Activated T-cell treated with anti-CD3 and anti-CD28 coated beads, Interleukin-2, amount 50 U/mL, for 24 hours (primary cell): ENCODE measurements around the gene MBOAT1.

Experiments used
- DNase-seq: peaks from one replicate; pipeline ENCODE4 v3.0.0-alpha.2; 2020
- H3K27ac Mint-ChIP-seq: 2 replicates; pipeline ENCODE4 v1.8.0; 2020; ENCODE audit warnings: mild to moderate bottlenecking, mixed read lengths
- H3K27me3 Mint-ChIP-seq: 2 replicates; pipeline ENCODE4 v1.8.0; 2020; ENCODE audit warnings: mixed read lengths
- H3K36me3 Mint-ChIP-seq: 2 replicates; pipeline ENCODE4 v1.8.0; 2020; ENCODE audit warnings: low read depth, mixed read lengths
- H3K4me1 Mint-ChIP-seq: 2 replicates; pipeline ENCODE4 v1.8.0; 2020; ENCODE audit warnings: low read depth, mixed read lengths
- H3K4me3 Mint-ChIP-seq: 2 replicates; pipeline ENCODE4 v1.8.0; 2020; ENCODE audit warnings: mild to moderate bottlenecking, moderate library complexity, mixed read lengths
- H3K9me3 Mint-ChIP-seq: 2 replicates; pipeline ENCODE4 v1.8.0; 2020; ENCODE audit warnings: mixed read lengths

The MBOAT1 gene

DNA sequence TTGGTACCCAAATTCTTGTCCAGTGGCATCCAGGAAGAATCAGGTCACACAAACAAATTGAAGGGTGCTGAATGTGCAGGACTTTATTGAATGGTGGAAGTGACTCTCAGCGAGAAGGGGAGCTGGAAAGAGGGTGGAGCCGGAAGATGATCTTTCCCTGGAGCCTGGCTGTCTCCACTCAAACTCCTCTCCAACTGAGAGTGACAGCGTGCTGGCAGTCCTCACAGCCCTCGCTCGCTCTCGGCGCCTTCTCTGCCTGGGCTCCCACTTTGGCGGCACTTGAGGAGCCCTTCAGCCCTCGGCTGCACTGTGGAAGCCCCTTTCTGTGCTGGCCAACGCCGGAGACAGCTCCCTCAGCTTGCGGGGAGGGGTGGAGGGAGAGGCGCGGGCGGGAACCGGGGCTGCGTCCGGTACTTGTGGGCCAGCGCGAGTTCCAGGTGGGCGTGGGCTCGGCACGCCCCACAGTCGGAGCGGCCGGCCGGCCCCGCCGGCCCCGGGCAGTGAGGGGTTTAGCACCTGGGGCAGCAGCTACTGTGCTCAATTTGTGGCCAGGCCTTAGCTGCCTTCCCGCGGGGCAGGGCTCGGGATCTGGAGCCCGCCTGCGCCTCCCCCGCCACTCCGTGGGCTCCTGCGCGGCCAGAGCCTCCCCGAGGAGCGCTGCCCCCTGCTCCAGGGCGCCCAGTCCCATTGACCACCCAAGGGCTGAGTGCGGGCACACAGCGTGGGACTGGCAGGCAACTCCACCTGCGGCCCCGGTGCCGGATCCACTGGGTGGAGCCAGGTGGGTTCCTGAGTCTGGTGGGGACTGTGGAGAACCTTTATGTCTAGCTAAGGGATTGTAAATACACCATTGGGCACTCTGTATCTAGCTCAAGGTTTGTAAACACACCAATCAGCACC lies 26.7 kb upstream of the MBOAT1 start:
- Mint-ChIP-seq H3K4me3 (no peak overlapping the region), H3K4me1 (peaks cover 8% of the 10 kb centered on the region), H3K9me3 (no peaks in the 10 kb centered on the region), H3K36me3 (no peaks in the 10 kb centered on the region), H3K27me3 (no peaks in the 10 kb centered on the region), H3K27ac (no peak overlapping the region)
- no peak for DNase-seq

DNA sequence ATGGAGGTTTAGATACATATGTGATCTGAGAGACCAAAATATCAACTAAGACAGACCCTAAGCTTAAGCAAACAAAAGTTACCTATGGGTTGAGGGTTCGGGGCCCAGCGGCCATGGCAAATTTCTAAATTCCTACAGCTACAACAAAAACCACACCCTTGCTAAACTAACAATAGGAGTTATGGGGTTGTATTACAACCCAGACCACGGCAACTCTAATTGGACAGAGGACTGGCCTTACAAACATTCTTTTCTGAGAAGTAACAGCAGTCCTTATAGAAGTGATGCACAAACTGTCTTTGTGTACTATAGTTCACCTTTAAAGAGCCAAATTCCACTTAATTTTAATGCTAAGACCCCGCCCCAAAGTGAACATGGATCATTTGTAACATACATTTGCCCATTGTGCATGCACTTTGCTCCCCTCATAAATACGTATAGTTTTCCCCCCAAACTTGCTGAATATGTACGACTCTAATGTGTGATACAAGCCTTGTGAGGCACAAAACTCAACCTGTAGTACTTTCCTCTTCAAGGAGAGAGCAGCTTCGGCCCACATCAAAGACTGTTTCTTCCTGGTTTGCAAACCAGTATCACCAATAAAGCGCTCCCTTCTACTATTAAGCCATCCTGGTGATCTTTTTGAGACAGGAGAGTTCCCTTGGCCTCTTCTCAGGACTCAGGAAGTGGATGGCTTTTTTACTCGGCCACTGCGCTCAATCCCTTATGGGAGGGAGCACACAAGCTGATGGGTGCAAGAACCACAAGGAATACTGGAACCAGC lies 25.6 kb upstream of the MBOAT1 start:
- no peaks in the 10 kb centered on the region for H3K27me3 Mint-ChIP-seq
- H3K4me1 Mint-ChIP-seq, result peaks cover 8% of the 10 kb centered on the region
- no peaks in the 10 kb centered on the region for H3K9me3 Mint-ChIP-seq
- no peak for DNase-seq
- no peaks in the 10 kb centered on the region for H3K36me3 Mint-ChIP-seq
- H3K27ac Mint-ChIP-seq, result no peak overlapping the region
- no peak overlapping the region for H3K4me3 Mint-ChIP-seq

DNA sequence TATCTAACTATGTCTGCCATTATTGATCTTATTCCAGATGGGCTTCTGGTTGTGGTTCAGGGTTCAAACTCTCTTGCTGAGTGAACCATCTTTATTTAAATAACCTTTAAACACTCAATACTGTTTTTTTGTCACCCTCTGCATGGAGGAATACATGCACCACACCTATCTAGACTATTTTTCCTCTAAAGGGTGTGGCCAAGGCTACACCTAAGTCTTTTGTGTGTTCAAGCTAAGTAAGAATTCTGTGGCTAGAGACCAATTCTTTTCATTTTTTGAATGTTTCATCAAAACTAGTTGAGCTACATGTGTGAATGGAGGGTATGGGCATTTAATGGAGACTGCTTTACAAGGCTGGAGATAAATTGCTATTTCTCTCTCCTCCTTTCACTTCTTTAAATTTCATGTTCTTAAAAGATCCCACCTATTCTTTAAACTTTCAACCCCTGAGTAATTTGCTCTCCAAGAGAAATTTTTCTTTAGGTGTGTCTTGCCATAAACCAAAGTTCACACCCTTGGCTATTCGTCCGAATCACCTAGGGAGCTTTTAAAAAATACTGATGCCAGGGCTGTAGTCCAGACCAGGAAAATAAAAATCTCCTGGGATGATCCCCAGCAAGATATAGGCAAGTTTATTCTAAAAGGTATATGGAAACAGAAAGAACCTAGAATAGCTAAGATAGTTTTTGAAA lies 24.8 kb upstream of the MBOAT1 start:
- Mint-ChIP-seq H3K27ac (no peak overlapping the region), H3K36me3 (no peaks in the 10 kb centered on the region), H3K4me3 (no peak overlapping the region), H3K27me3 (no peaks in the 10 kb centered on the region), H3K4me1 (peaks cover 8% of the 10 kb centered on the region), H3K9me3 (no peaks in the 10 kb centered on the region)
- DNase-seq, result no peak

DNA sequence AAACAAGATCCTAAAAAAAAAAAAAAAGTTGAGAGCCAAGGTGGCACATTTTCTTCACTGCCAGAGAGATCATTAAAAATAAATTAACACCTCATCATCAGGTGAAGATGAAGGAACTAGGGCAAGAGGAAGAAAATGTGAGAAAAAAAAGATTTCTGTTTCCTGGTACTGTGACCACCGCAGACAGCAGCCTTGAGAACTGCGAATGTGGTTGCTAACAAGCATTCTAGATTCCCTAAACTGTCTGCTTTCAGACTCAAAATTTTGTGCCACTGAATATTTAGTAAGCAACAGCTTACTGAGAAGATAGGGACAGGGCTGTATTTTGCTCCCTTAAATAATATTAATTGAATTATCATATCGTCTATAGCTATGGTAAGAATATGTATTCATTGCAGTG lies 24.1 kb upstream of the MBOAT1 start:
- Mint-ChIP-seq H3K9me3 (no peaks in the 10 kb centered on the region), H3K27ac (no peak overlapping the region), H3K36me3 (no peaks in the 10 kb centered on the region), H3K4me1 (peaks cover 8% of the 10 kb centered on the region), H3K27me3 (no peaks in the 10 kb centered on the region), H3K4me3 (no peak overlapping the region)
- no peak for DNase-seq

DNA sequence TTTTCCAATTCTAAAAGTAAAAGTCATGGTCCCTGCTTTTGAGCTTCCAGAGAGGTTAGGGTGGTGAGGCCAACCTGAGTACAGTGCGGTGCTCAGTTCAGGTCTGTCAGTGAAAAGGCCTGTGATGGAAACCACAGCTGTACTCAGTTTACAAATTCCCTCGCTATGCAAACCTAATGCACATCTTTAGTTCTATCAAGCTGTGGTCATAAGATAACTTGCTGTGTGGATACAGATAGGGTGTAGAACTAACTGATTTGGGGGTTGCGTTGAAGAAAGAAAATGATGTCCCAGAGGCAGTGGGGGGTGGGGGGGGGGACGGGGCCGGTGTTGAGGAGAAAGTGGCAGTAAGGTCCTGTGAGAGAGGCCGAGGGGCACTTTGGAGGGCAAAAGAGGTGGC lies 22.8 kb upstream of the MBOAT1 start:
- no peak overlapping the region for H3K4me3 Mint-ChIP-seq

DNA sequence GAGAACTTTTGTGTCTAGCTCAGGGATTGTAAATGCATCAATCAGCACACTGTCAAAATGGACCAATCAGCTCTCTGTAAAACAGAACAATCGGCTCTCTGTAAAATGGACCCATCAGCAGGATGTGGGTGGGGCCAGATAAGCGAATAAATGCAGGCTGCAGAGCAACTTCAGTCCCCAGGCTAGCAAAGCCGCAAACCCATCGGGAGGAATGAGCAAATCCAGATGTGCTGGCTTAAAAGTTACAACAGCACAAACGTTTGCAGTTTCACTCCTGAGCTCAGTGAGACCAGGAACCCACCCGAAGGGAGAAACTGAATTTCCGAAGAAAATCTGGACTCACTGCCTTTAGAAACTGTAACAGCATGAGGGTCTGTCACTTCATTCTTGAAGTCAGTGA lies 21.9 kb upstream of the MBOAT1 start:
- H3K27me3 Mint-ChIP-seq, result no peaks in the 10 kb centered on the region
- DNase-seq, result no peak
- H3K4me3 Mint-ChIP-seq, result no peak overlapping the region
- no peaks in the 10 kb centered on the region for H3K36me3 Mint-ChIP-seq
- H3K27ac Mint-ChIP-seq, result no peak overlapping the region
- H3K4me1 Mint-ChIP-seq, result peaks cover 8% of the 10 kb centered on the region
- H3K9me3 Mint-ChIP-seq, result no peaks in the 10 kb centered on the region

More for the DNA sequence above, 22.8 kb upstream of the MBOAT1 start:
- no peak for DNase-seq
- H3K27ac Mint-ChIP-seq, result no peak overlapping the region
- H3K27me3 Mint-ChIP-seq, result no peaks in the 10 kb centered on the region
- H3K36me3 Mint-ChIP-seq, result no peaks in the 10 kb centered on the region
- peaks cover 8% of the 10 kb centered on the region for H3K4me1 Mint-ChIP-seq
- H3K9me3 Mint-ChIP-seq, result no peaks in the 10 kb centered on the region

DNA sequence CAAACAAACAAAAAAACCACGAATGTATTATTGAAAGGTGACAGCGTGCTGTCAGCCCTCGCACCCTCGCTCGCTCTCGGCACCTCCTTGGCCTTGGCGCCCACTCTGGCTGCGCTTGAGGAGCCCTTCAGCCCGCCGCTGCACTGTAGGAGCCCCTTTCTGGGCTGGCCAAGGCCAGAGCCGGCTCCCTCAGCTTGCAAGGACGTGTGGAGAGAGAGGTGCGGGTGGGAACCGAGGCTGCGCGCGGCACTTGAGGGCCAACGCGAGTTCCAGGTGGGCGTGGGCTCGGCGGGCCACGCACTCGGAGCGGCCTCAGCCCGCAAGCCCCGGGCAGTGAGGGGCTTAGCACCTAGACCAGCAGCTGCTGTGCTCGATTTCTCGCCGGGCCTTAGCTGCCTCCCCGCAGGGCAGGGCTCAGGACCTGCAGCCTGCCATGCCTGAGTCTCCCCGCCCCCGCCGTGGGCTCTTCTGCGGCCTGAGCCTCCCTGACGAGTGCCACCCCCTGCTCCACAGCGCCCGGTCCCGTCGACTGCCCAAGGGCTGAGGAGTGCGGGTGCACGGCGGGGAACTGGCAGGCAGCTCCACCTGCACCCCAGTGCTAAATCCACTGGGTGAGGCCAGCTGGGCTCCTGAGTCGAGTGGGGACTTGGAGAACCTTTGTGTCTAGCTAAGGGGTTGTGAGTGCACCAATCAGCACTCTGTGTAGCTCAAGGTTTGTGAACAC lies 20.9 kb upstream of the MBOAT1 start:
- no peak overlapping the region for H3K4me3 Mint-ChIP-seq
- H3K27me3 Mint-ChIP-seq, result no peaks in the 10 kb centered on the region
- H3K4me1 Mint-ChIP-seq, result peaks cover 7% of the 10 kb centered on the region
- H3K36me3 Mint-ChIP-seq, result no peaks in the 10 kb centered on the region
- H3K9me3 Mint-ChIP-seq, result no peaks in the 10 kb centered on the region
- no peak for DNase-seq
- no peak overlapping the region for H3K27ac Mint-ChIP-seq

DNA sequence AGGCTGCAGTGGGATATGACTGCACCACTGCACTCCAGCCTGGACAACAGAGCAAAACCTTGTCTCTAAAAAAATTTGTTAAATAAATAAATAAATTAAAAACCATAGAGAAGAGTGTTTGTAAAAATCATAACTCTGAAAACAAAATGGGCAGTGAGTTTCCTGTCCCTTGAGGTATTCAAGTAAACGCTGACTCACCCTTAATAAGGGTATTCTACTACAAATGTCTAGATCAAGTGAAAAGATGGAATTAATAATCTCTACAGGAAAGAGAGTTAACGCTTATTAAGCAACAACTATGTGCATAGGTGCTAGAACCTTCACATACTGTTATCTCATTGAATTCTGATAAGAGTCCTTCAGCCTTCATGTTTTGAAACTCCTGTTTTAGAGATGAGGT lies 19.9 kb upstream of the MBOAT1 start:
- Mint-ChIP-seq H3K9me3 (no peaks in the 10 kb centered on the region), H3K27me3 (no peaks in the 10 kb centered on the region), H3K4me3 (no peak overlapping the region), H3K4me1 (peaks cover 2% of the 10 kb centered on the region), H3K27ac (no peak overlapping the region), H3K36me3 (no peaks in the 10 kb centered on the region)
- DNase-seq, result no peak

DNA sequence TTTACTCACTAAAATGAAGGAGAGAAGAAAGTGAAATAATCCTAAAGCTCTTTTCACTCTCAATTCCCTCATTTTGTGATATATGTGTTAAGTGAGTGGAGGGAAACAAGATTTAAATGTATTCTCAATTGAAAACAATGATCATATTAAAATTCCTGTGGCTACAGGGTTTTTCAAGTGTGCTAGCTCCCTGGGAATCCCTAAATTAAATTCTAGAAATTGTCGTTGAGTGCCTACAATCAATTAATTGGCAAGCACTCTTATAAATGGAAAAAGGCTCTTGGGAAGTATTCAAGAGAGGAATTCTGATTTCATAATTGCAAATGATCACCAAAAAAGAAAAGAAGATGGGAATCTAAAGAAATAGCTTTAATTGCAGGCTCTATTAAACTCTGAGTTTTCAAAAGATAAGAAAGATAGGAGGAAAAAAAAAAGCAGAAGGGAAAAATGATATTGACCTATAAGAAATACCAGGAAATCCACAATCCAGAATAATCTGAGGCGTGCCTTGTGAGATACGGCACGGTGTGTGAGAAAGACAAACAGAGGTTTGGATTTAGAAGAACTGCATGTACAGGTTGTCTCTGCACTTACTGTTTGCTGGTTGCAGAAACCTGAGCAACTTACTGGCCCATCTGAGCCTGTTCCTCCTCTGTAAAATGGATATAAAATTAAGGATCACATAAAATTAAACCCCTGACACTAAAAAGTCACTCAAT lies 18.3 kb upstream of the MBOAT1 start:
- no peak overlapping the region for H3K27ac Mint-ChIP-seq
- no peaks in the 10 kb centered on the region for H3K36me3 Mint-ChIP-seq
- no peaks in the 10 kb centered on the region for H3K4me1 Mint-ChIP-seq
- H3K27me3 Mint-ChIP-seq, result no peaks in the 10 kb centered on the region
- no peak overlapping the region for H3K4me3 Mint-ChIP-seq
- H3K9me3 Mint-ChIP-seq, result no peaks in the 10 kb centered on the region
- DNase-seq, result no peak

DNA sequence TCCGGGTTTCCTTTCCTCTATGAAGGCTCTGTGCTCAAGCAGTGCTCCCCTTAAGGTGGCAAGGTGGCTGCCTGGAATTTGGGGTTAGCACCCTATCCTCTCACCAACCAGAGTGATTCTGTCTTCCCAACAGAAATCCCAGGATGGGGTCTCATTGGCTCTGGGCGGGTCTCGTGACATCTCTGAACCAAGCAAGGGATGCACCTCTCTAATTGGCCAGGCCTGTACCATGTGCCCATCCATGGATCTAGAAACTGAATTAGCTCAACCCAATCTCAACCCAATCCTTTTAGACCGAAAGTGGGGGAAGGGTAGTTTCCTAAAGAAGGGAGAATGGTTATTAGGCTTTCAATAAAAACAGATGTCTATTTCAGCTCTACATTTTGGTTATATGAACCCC lies 17.6 kb upstream of the MBOAT1 start:
- no peaks in the 10 kb centered on the region for H3K9me3 Mint-ChIP-seq
- H3K4me3 Mint-ChIP-seq, result no peak overlapping the region
- H3K27ac Mint-ChIP-seq, result no peak overlapping the region
- no peaks in the 10 kb centered on the region for H3K27me3 Mint-ChIP-seq
- no peaks in the 10 kb centered on the region for H3K36me3 Mint-ChIP-seq
- no peaks in the 10 kb centered on the region for H3K4me1 Mint-ChIP-seq
- no peak for DNase-seq

DNA sequence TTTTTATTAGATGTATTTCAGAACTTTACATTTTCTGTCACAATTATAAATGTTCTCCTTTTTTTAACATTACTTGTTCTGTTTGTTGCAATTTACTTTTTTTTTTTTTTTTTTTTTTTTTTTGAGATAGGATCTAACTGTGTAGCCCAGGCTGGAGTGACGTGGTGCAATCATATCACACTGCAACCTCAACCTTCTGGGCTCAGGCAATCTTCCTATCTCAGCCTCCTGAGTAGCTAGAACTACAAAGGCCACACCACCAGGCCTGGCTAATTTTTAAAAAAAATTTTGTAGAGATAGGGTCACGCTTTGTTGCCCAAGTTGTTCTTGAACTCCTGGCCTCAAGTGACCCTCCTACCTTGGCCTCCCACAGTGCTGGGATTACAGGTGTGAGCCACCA lies 15.1 kb upstream of the MBOAT1 start:
- Mint-ChIP-seq H3K27me3 (no peaks in the 10 kb centered on the region), H3K4me3 (no peak overlapping the region), H3K36me3 (no peaks in the 10 kb centered on the region), H3K27ac (no peak overlapping the region), H3K4me1 (no peaks in the 10 kb centered on the region), H3K9me3 (no peaks in the 10 kb centered on the region)
- no peak for DNase-seq

DNA sequence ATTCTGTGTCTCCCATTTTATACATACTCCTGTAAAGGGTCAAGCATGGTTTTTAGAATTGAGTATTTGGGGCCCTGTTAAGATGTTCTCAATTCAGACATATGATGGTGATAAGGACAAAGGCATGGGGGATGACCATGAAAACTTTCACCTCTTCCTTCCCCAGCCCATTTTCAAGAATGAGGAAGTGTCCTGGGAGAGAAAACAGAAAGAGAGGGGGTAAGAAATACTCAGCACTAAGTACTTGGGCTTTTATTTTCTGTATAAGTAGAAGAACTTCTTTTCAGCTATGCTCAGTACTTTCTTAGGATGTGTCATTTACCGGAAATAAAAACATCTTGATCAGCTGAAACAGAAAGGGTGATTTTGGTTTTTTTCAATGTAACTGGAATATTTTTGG lies 10.9 kb upstream of the MBOAT1 start:
- Mint-ChIP-seq H3K27ac (no peak overlapping the region), H3K4me1 (no peaks in the 10 kb centered on the region), H3K4me3 (no peak overlapping the region)

DNA sequence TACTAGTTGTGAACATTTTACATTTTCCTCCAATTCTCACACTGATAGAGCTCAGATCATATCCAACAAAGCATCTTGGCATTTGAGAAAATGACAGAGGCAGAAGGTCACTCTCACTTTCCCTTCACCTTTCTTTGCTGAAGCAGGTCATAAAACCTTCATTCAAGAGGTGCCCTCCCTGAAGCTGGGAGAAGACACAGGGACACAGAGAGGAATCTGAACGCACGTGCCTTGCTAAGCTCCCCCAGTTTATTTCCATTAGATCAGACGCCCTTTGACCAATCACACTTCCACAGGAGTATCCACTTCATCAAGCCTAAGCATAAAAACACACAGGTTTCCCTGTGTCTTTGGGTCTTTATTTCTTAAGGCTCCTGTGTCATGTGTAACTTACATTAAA lies 9.2 kb upstream of the MBOAT1 start:
- Mint-ChIP-seq H3K27ac (no peak overlapping the region), H3K27me3 (no peaks in the 10 kb centered on the region), H3K4me3 (no peak overlapping the region), H3K9me3 (no peaks in the 10 kb centered on the region), H3K36me3 (no peaks in the 10 kb centered on the region), H3K4me1 (no peaks in the 10 kb centered on the region)
- DNase-seq, result no peak

More for the DNA sequence above, 10.9 kb upstream of the MBOAT1 start:
- H3K9me3 Mint-ChIP-seq, result no peaks in the 10 kb centered on the region
- DNase-seq, result no peak
- H3K36me3 Mint-ChIP-seq, result no peaks in the 10 kb centered on the region
- H3K27me3 Mint-ChIP-seq, result no peaks in the 10 kb centered on the region

DNA sequence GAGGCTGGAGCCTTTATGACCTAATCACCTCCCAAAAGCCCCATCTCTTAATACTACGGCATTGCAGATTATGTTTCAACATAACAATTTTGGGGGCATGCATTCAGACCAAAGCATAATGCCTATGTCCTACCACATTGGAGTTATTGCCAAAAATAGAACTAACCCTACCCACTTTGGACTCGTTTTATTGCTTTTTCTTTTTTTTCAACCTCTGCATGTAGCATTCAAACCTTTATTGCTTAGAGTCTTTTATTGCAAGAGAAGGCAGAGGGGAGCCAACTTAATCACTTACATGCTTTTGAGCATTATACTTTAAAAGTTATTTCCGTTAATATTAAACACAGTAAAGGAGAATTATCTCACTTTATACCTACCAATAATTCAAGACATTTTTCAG lies 8.1 kb upstream of the MBOAT1 start:
- H3K27me3 Mint-ChIP-seq, result no peaks in the 10 kb centered on the region
- no peaks in the 10 kb centered on the region for H3K36me3 Mint-ChIP-seq
- no peak for DNase-seq
- H3K4me1 Mint-ChIP-seq, result no peaks in the 10 kb centered on the region
- H3K9me3 Mint-ChIP-seq, result no peaks in the 10 kb centered on the region
- no peak overlapping the region for H3K4me3 Mint-ChIP-seq
- no peak overlapping the region for H3K27ac Mint-ChIP-seq
